HepG2 (cell line): Measurements from ENCODE around the gene DGCR2. TPM values are rescaled to one million over a fixed set of nuclear protein-coding genes. Genes with fewer than 3 reads are reported as not detected.

Experiments used
- ATAC-seq: fragments of 200-7000 bp; cut with Tn5 transposase; 3 replicates; pipeline ENCODE4 v1.9.1; 2020; ENCODE audit warnings: mild to moderate bottlenecking, moderate library complexity
- BruUV-seq: library from RNA; stranded (reverse); fragments of 400-500 nt; replicated peaks from 2 replicates; lab custom pipeline; 2021; lab: Mats Ljungman, UMichigan
- CTCF ChIA-PET: fragments of 300-600 bp; formaldehyde crosslinking; extraction: SDS; loops from one replicate; lab custom pipeline; 2021; ENCODE audit warnings: low total read pairs, inconsistent platforms, low intra/inter-chr PET ratio; lab: Yijun Ruan, JAX
- POLR2A ChIA-PET: fragments of 350-600 bp; sonication (Branson Sonifier 250); formaldehyde crosslinking; loops from one replicate; lab custom pipeline; 2020; ENCODE audit warnings: antibody characterized with exemption, inconsistent platforms; lab: Yijun Ruan, JAX
- DNase-seq: peaks from one replicate; pipeline ENCODE4 v3.0.0-alpha.2; 2015; ENCODE audit warnings: low spot score
- FAIRE-seq: peaks from 3 replicates; lab custom pipeline; 2011; peaks lifted over from hg19 to GRCh38; lab: Jason Lieb, UNC
- H2AFZ ChIP-seq: one replicate; pipeline ENCODE4 v1.6.1; 2011; ENCODE audit warnings: low read length, inconsistent platforms
- H3K27ac ChIP-seq: fragments of 300-600 bp; 3 replicates; pipeline ENCODE4 v1.8.0; 2011; ENCODE audit warnings: mixed run types, mild to moderate bottlenecking, mixed read lengths, low read length, inconsistent platforms; ENCODE audit not compliant: insufficient read depth; ENCODE audit errors: extremely low read length
- H3K27me3 ChIP-seq, 2 experiments: fragments of 200-600 bp in 1 of 2; 2 replicates in 1 of 2; 3 replicates in 1 of 2; pipeline versions ENCODE4 v1.6.0 to v1.8.0; 2011; ENCODE audit warnings: low read length in 2 of 2, mild to moderate bottlenecking in 2 of 2, moderate library complexity in 2 of 2, inconsistent platforms in 1 of 2; ENCODE audit not compliant: insufficient read depth in 2 of 2, control insufficient read depth in 1 of 2
- H3K36me3 ChIP-seq, 2 experiments: fragments of 200-600 bp in 1 of 2; replicated peaks in 1 of 2; 2 replicates in 1 of 2; 3 replicates in 1 of 2; pipeline versions ENCODE4 v1.5.1 to v1.8.0; 2011; ENCODE audit warnings: low read length in 2 of 2, inconsistent platforms in 1 of 2; ENCODE audit not compliant: insufficient read depth in 2 of 2, control insufficient read depth in 1 of 2
- H3K4me1 ChIP-seq: 2 replicates; pipeline ENCODE4 v1.5.1; 2012; ENCODE audit warnings: low read length, inconsistent platforms; ENCODE audit not compliant: insufficient read depth
- H3K4me2 ChIP-seq: 2 replicates; pipeline ENCODE4 v1.6.0; 2011; ENCODE audit warnings: low read depth, low read length, inconsistent platforms
- H3K4me3 ChIP-seq, 3 experiments: fragments of 200-600 bp in 1 of 3; sonication (generic), shearing (Covaris generic) in 1 of 3; replicated peaks in 1 of 3; 2 replicates each; pipeline ENCODE4 v1.5.1; 2011 to 2016; ENCODE audit warnings: low read length in 3 of 3, inconsistent platforms in 2 of 3, low read depth in 2 of 3, mild to moderate bottlenecking in 2 of 3, control low read depth in 1 of 3, mixed read lengths in 1 of 3; ENCODE audit not compliant: insufficient read depth in 1 of 3
- H3K79me2 ChIP-seq: one replicate; pipeline ENCODE4 v1.6.1; 2011; ENCODE audit warnings: low read length, inconsistent platforms; ENCODE audit not compliant: insufficient read depth
- H3K9ac ChIP-seq: 2 replicates; pipeline ENCODE4 v1.6.0; 2011; ENCODE audit warnings: mild to moderate bottlenecking, low read depth, low read length, inconsistent platforms; ENCODE audit not compliant: insufficient read depth
- H3K9me3 ChIP-seq: 2 replicates; pipeline ENCODE4 v1.5.1; 2012; ENCODE audit warnings: mild to moderate bottlenecking, low read length
- H4K20me1 ChIP-seq: 2 replicates; pipeline ENCODE4 v1.6.0; 2011; ENCODE audit warnings: inconsistent platforms, mild to moderate bottlenecking, low read length, moderate library complexity; ENCODE audit not compliant: insufficient read depth
- DNMT1 ChIP-seq: sonication (generic); formaldehyde crosslinking; IDR thresholded peaks from 2 replicates; pipeline ENCODE4 v1.5.1; 2020; ENCODE audit warnings: mild to moderate bottlenecking, missing genetic modification reagents
- DR1 ChIP-seq: sonication (generic); formaldehyde crosslinking; IDR thresholded peaks from 2 replicates; pipeline ENCODE4 v1.8.0; 2021; ENCODE audit warnings: mild to moderate bottlenecking, missing genetic modification reagents, inconsistent platforms
- ETV5 ChIP-seq: IDR thresholded peaks from 2 replicates; pipeline ENCODE4 v1.6.1; 2018; ENCODE audit warnings: missing biosample characterization, missing genetic modification reagents, inconsistent platforms, borderline replicate concordance
- EZH2 ChIP-seq: conservative IDR thresholded peaks from 2 replicates; pipeline ENCODE4 v1.6.1; 2012; ENCODE audit warnings: mild to moderate bottlenecking, low read depth, low read length, moderate library complexity
- MED13 ChIP-seq: sonication (generic); formaldehyde crosslinking; IDR thresholded peaks from 2 replicates; pipeline ENCODE4 v1.5.0; 2020; ENCODE audit warnings: missing genetic modification reagents
- POLR2A ChIP-seq, 2 experiments: IDR thresholded peaks; 2 replicates each; pipeline ENCODE4 v1.6.1; 2011; ENCODE audit warnings: low read depth in 2 of 2, low read length in 2 of 2, mild to moderate bottlenecking in 1 of 2, moderate library complexity in 1 of 2; ENCODE audit not compliant: insufficient read depth in 1 of 2
- SUZ12 ChIP-seq: fragments of 150-350 bp; IDR thresholded peaks from 2 replicates; pipeline ENCODE4 v1.6.1; 2014; ENCODE audit warnings: low read depth, low read length
- TSC22D2 ChIP-seq: sonication (generic); formaldehyde crosslinking; IDR thresholded peaks from 2 replicates; pipeline ENCODE4 v1.5.1; 2020; ENCODE audit warnings: missing genetic modification reagents, mild to moderate bottlenecking, borderline replicate concordance
- ZFP90 ChIP-seq: sonication (generic); formaldehyde crosslinking; IDR thresholded peaks from 2 replicates; pipeline ENCODE4 v1.8.0; 2022; ENCODE audit warnings: missing genetic modification reagents, mild to moderate bottlenecking, inconsistent platforms, borderline replicate concordance
- ZNF383 ChIP-seq: sonication (generic); formaldehyde crosslinking; IDR thresholded peaks from 2 replicates; pipeline ENCODE4 v1.4.0; 2020; ENCODE audit warnings: missing genetic modification reagents, mild to moderate bottlenecking, borderline replicate concordance
- ZNF557 ChIP-seq: sonication (generic); formaldehyde crosslinking; IDR thresholded peaks from 2 replicates; pipeline ENCODE4 v1.4.0; 2020; ENCODE audit warnings: missing genetic modification reagents
- ZNF776 ChIP-seq: sonication (generic); formaldehyde crosslinking; IDR thresholded peaks from 2 replicates; pipeline ENCODE4 v1.4.0; 2020; ENCODE audit warnings: mild to moderate bottlenecking, missing genetic modification reagents
- ZSCAN25 ChIP-seq: sonication (generic); formaldehyde crosslinking; IDR thresholded peaks from 2 replicates; pipeline ENCODE4 v1.8.0; 2022; ENCODE audit warnings: mild to moderate bottlenecking, missing genetic modification reagents
- WGBS: methylation state at CpG from one replicate; pipeline ENCODE4 v1.1.6; 2017; ENCODE audit warnings: low lambda C conversion rate; 5-methylcytosine and 5-hydroxymethylcytosine counted together
- in situ Hi-C: cut with HindIII; loops from 2 replicates; pipeline ENCODE4 v1.10.0; 2017; ENCODE audit warnings: low pct_unique_long_range_greater_than_20kb; ENCODE audit not compliant: extremely low pct_ligation_motif_present
- intact Hi-C: fragments of 100-400 bp; cut with micrococcal nuclease; formaldehyde crosslinking; loops from one replicate; pipeline ENCODE4 v1.10.0; 2022; ENCODE audit not compliant: unreplicated experiment
- polyA plus RNA-seq, 8 experiments: library from polyadenylated mRNA; depleted of rRNA in 3 of 8; stranded (reverse) in 7 of 8; unstranded in 1 of 8; fragments of >200 nt; fragmentation: Illumina TruSeq in 4 of 8; extraction: Trizol in 4 of 8; gene quantifications; 2 replicates each; pipeline versions ENCODE4 v1.2.1 to v1.2.3, GENCODE V29; 2011 to 2016; ENCODE audit warnings: low read depth in 4 of 8, missing spikeins in 1 of 8, mixed read lengths in 1 of 8; ENCODE audit not compliant: insufficient read depth in 1 of 8
- total RNA-seq, 5 experiments: library from RNA; depleted of rRNA; stranded (reverse); fragments of >200 nt; fragmentation: Illumina TruSeq; extraction: Trizol; gene quantifications; 2 replicates each; pipeline ENCODE4 v1.2.3, GENCODE V29; 2016; ENCODE audit warnings: low read depth in 1 of 5
- TF ChIP-seq, protein P1 (sequence below): sonication (generic); formaldehyde crosslinking; IDR thresholded peaks from 2 replicates; pipeline ENCODE4 v1.4.0; 2020; ENCODE audit warnings: missing genetic modification reagents, borderline replicate concordance
- TF ChIP-seq, protein P2 (sequence below): sonication (generic); formaldehyde crosslinking; conservative IDR thresholded peaks from 2 replicates; pipeline ENCODE4 v1.8.1; 2023; ENCODE audit warnings: missing genetic modification reagents

Gene DGCR2
- total and polyA plus RNA-seq, 2 of the 13 experiments (the other 11 are each of a cell fraction or from before 2014, with no cell fraction given), result 23.1 to 35.3 TPM

DNA sequence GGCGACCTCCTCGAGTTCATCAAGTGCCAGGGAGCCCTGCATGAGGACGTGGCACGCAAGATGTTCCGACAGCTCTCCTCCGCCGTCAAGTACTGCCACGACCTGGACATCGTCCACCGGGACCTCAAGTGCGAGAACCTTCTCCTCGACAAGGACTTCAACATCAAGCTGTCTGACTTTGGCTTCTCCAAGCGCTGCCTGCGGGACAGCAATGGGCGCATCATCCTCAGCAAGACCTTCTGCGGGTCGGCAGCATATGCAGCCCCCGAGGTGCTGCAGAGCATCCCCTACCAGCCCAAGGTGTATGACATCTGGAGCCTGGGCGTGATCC, 9.4 kb upstream of the DGCR2 start:
- H3K36me3 ChIP-seq, result peaks cover 7 to 25% of the 10 kb centered on the region in 2 experiments; a peak in 4 of 5 replicates

DNA sequence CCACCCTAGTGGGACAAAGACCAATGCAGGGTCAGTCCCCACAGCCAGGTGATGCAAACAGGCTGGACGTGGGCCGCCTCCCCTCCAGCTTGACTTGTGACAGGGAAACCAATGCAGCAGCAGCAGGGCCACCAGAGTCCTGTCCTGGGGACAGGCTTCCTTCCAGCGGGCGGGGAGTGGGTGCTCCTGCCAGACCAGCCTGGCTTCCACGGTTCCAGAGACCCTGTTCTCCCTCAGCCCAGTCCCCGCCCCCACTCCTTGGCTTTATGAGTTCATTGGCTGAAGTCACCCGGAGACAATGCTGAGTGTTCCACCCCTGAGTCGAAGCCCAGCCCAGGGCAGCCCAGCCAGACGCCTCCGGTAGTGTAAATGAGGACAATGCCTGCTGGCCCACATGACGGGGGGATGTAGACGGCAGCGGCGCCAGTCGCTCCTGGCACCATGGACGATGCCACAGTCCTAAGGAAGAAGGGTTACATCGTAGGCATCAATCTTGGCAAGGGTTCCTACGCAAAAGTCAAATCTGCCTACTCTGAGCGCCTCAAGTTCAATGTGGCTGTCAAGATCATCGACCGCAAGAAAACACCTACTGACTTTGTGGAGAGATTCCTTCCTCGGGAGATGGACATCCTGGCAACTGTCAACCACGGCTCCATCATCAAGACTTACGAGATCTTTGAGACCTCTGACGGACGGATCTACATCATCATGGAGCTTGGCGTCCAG, 8.9 kb upstream of the DGCR2 start, which contains the start of gene TSSK2:
TSS of gene TSSK2 (plus strand) at position 350 of the 726 bp plus-strand sequence. CDS start at position 442, 92 bp downstream.
- ATAC-seq, result no peak
- intact Hi-C loops (no loop called here), in situ Hi-C loops (no loop called here)
- Histone ChIP-seq H3K4me2 (no peak within 1 kb of the TSS), H4K20me1 (no peaks in the 10 kb centered on the region), H3K4me1 (peaks cover 8% of the 10 kb centered on the region), H3K9ac (no peak within 1 kb of the TSS), H2AFZ (no peak within 1 kb of the TSS), H3K27me3 (peaks cover 2 to 24% of the 10 kb centered on the region in 2 experiments; a peak in 3 of 5 replicates), H3K27ac (no peak within 1 kb of the TSS), H3K36me3 (peaks cover 6 to 20% of the 10 kb centered on the region in 2 experiments; a peak in 4 of 5 replicates), H3K4me3 (no peak within 1 kb of the TSS), H3K79me2 (no peaks in the 10 kb centered on the region), H3K9me3 (no peaks in the 10 kb centered on the region)
- no peak for DNase-seq
- WGBS, result 88% methylated on average over 17 of the region's 27 CpGs
- FAIRE-seq, result no peak
- POLR2A ChIA-PET, result no interaction called here
- CTCF ChIA-PET, result no interaction called here
- BruUV-seq, result no TSS peak
- TF ChIP-seq SUZ12 (no peak), TSC22D2 (CRISPR knock-in tag) (no peak), ETV5 (CRISPR knock-in tag) (no peak), ZFP90 (CRISPR knock-in tag) (no peak), ZNF557 (no peak), DR1 (no peak), ZSCAN25 (CRISPR knock-in tag) (no peak), ZNF383 (no peak), DNMT1 (CRISPR knock-in tag) (no peak), MED13 (CRISPR knock-in tag) (no peak), EZH2 (no peak)
- TF ChIP-seq, protein P1, sequence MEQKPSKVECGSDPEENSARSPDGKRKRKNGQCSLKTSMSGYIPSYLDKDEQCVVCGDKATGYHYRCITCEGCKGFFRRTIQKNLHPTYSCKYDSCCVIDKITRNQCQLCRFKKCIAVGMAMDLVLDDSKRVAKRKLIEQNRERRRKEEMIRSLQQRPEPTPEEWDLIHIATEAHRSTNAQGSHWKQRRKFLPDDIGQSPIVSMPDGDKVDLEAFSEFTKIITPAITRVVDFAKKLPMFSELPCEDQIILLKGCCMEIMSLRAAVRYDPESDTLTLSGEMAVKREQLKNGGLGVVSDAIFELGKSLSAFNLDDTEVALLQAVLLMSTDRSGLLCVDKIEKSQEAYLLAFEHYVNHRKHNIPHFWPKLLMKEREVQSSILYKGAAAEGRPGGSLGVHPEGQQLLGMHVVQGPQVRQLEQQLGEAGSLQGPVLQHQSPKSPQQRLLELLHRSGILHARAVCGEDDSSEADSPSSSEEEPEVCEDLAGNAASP (CRISPR knock-in tag), result no peak
- TF ChIP-seq, protein P2, sequence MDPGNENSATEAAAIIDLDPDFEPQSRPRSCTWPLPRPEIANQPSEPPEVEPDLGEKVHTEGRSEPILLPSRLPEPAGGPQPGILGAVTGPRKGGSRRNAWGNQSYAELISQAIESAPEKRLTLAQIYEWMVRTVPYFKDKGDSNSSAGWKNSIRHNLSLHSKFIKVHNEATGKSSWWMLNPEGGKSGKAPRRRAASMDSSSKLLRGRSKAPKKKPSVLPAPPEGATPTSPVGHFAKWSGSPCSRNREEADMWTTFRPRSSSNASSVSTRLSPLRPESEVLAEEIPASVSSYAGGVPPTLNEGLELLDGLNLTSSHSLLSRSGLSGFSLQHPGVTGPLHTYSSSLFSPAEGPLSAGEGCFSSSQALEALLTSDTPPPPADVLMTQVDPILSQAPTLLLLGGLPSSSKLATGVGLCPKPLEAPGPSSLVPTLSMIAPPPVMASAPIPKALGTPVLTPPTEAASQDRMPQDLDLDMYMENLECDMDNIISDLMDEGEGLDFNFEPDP (CRISPR knock-in tag), result no peak

More for the DNA sequence above, 9.4 kb upstream of the DGCR2 start:
- in situ Hi-C loops (no loop called here), intact Hi-C loops (no loop called here)
- ATAC-seq (no peak), FAIRE-seq (no peak)
- BruUV-seq, result no TSS peak
- Histone ChIP-seq H2AFZ (no peak overlapping the region), H3K9me3 (no peaks in the 10 kb centered on the region), H3K4me2 (no peak overlapping the region), H3K27ac (no peak overlapping the region), H3K4me3 (no peak overlapping the region), H3K9ac (no peak overlapping the region), H3K4me1 (peaks cover 3% of the 10 kb centered on the region), H3K79me2 (no peaks in the 10 kb centered on the region)
- POLR2A ChIA-PET, result no interaction called here
- 92% methylated on average over 12 of the region's 19 CpGs for WGBS
- TF ChIP-seq POLR2A (IDR thresholded peaks at IDR 0.05; ENCODE audit: insufficient read depth in 1 of 2, low read depth in 2 of 2, low read length in 2 of 2) (no peak), ZNF776 (CRISPR knock-in tag) (no peak)
- TF ChIP-seq, all 625 proteins: peak for 0
- Histone ChIP-seq H3K27me3 (peaks cover 2 to 22% of the 10 kb centered on the region in 2 experiments; a peak in 3 of 5 replicates), H4K20me1 (no peaks in the 10 kb centered on the region)
- CTCF ChIA-PET, result no interaction called here
- DNase-seq, result no peak
